HepG2 (cell line): ENCODE results near the gene EZH1. TPM values are rescaled to one million over a fixed set of nuclear protein-coding genes. Genes with fewer than 3 reads are reported as not detected.

Experiments
- AKAP8 ChIP-seq: sonication (generic); formaldehyde crosslinking; IDR thresholded peaks from 2 replicates; pipeline ENCODE4 v1.5.1; 2020; ENCODE audit warnings: mild to moderate bottlenecking, missing genetic modification reagents
- KDM1A ChIP-seq: IDR thresholded peaks from 2 replicates; pipeline ENCODE4 v1.6.1; 2016; ENCODE audit warnings: missing compliant biosample characterization
- KLF13 ChIP-seq: sonication (generic); formaldehyde crosslinking; IDR thresholded peaks from 2 replicates; pipeline ENCODE4 v1.4.0; 2020; ENCODE audit warnings: mild to moderate bottlenecking, missing genetic modification reagents
- NCOA1 ChIP-seq: sonication (generic); formaldehyde crosslinking; IDR thresholded peaks from 2 replicates; pipeline ENCODE4 v1.9.0; 2021; ENCODE audit warnings: missing genetic modification reagents
- NRL ChIP-seq: sonication (generic); formaldehyde crosslinking; IDR thresholded peaks from 2 replicates; pipeline ENCODE4 v1.5.0; 2020; ENCODE audit warnings: missing genetic modification reagents, mild to moderate bottlenecking, moderate library complexity, borderline replicate concordance
- PHF5A ChIP-seq: IDR thresholded peaks from one replicate; pipeline ENCODE4 v1.6.1; 2018; ENCODE audit warnings: low read depth, missing genetic modification reagents; ENCODE audit not compliant: unreplicated experiment
- PRDM4 ChIP-seq: sonication (generic); formaldehyde crosslinking; IDR thresholded peaks from 2 replicates; pipeline ENCODE4 v1.9.0; 2021; ENCODE audit warnings: missing genetic modification reagents, borderline replicate concordance
- PRPF4 ChIP-seq: fragments of 200-400 bp; formaldehyde crosslinking; IDR thresholded peaks from 2 replicates; pipeline ENCODE4 v1.6.1; 2016; ENCODE audit warnings: low read length, low read depth; ENCODE audit not compliant: poor library complexity, severe bottlenecking
- TBP ChIP-seq: sonication (generic); formaldehyde crosslinking; IDR thresholded peaks from 2 replicates; pipeline ENCODE4 v1.5.0; 2020; ENCODE audit warnings: missing genetic modification reagents
- TEAD3 ChIP-seq: optimal IDR thresholded peaks from 2 replicates; pipeline ENCODE3; 2016; ENCODE audit warnings: borderline replicate concordance
- ZBTB21 ChIP-seq: sonication (generic); formaldehyde crosslinking; IDR thresholded peaks from 2 replicates; pipeline ENCODE4 v1.4.0; 2020; ENCODE audit warnings: missing genetic modification reagents
- ZFAT ChIP-seq: sonication (generic); formaldehyde crosslinking; conservative IDR thresholded peaks from 2 replicates; pipeline ENCODE4 v1.8.1; 2023; ENCODE audit warnings: missing genetic modification reagents, inconsistent platforms
- ZIK1 ChIP-seq: sonication (generic); formaldehyde crosslinking; IDR thresholded peaks from 2 replicates; pipeline ENCODE4 v1.5.0; 2020; ENCODE audit warnings: mild to moderate bottlenecking, low read depth, missing genetic modification reagents, borderline replicate concordance
- ZMAT5 ChIP-seq: sonication (generic); formaldehyde crosslinking; IDR thresholded peaks from 2 replicates; pipeline ENCODE4 v1.5.0; 2020; ENCODE audit warnings: mild to moderate bottlenecking, low read depth, missing genetic modification reagents, borderline replicate concordance
- ZNF12 ChIP-seq: sonication (generic); formaldehyde crosslinking; IDR thresholded peaks from 2 replicates; pipeline ENCODE4 v1.5.0; 2020; ENCODE audit warnings: missing genetic modification reagents
- ZNF276 ChIP-seq: sonication (generic); formaldehyde crosslinking; IDR thresholded peaks from 2 replicates; pipeline ENCODE4 v1.4.0; 2020; ENCODE audit warnings: mild to moderate bottlenecking, low read depth, missing genetic modification reagents
- ZNF296 ChIP-seq: sonication (generic); formaldehyde crosslinking; conservative IDR thresholded peaks from 2 replicates; pipeline ENCODE4 v1.5.0; 2020; ENCODE audit warnings: mild to moderate bottlenecking, missing genetic modification reagents
- ZNF326 ChIP-seq: sonication (generic); formaldehyde crosslinking; IDR thresholded peaks from 2 replicates; pipeline ENCODE4 v1.4.0; 2020; ENCODE audit warnings: missing genetic modification reagents, borderline replicate concordance
- ZNF543 ChIP-seq: sonication (generic); formaldehyde crosslinking; IDR thresholded peaks from 2 replicates; pipeline ENCODE4 v1.4.0; 2020; ENCODE audit warnings: mild to moderate bottlenecking, missing genetic modification reagents
- ZNF546 ChIP-seq: sonication (generic); formaldehyde crosslinking; conservative IDR thresholded peaks from 2 replicates; pipeline ENCODE4 v1.8.1; 2023; ENCODE audit warnings: mild to moderate bottlenecking, missing genetic modification reagents
- ZNF569 ChIP-seq: sonication (generic); formaldehyde crosslinking; IDR thresholded peaks from 2 replicates; pipeline ENCODE4 v1.5.0; 2020; ENCODE audit warnings: mild to moderate bottlenecking, missing genetic modification reagents, moderate library complexity, borderline replicate concordance
- ZNF615 ChIP-seq: sonication (generic); formaldehyde crosslinking; IDR thresholded peaks from 2 replicates; pipeline ENCODE4 v1.5.0; 2020; ENCODE audit warnings: mild to moderate bottlenecking, missing genetic modification reagents, borderline replicate concordance
- ZSCAN30 ChIP-seq: sonication (generic); formaldehyde crosslinking; IDR thresholded peaks from 2 replicates; pipeline ENCODE4 v1.5.0; 2020; ENCODE audit warnings: mild to moderate bottlenecking, missing genetic modification reagents
- polyA plus RNA-seq, 8 experiments: library from polyadenylated mRNA; depleted of rRNA in 3 of 8; stranded (reverse) in 7 of 8; unstranded in 1 of 8; fragments of >200 nt; fragmentation: Illumina TruSeq in 4 of 8; extraction: Trizol in 4 of 8; gene quantifications; 2 replicates each; pipeline versions ENCODE4 v1.2.1 to v1.2.3, GENCODE V29; 2011 to 2016; ENCODE audit warnings: low read depth in 4 of 8, missing spikeins in 1 of 8, mixed read lengths in 1 of 8; ENCODE audit not compliant: insufficient read depth in 1 of 8
- total RNA-seq, 5 experiments: library from RNA; depleted of rRNA; stranded (reverse); fragments of >200 nt; fragmentation: Illumina TruSeq; extraction: Trizol; gene quantifications; 2 replicates each; pipeline ENCODE4 v1.2.3, GENCODE V29; 2016; ENCODE audit warnings: low read depth in 1 of 5

EZH1 gene
- total and polyA plus RNA-seq, 2 of the 13 experiments (the other 11 are each of a cell fraction or from before 2014, with no cell fraction given) = 11.6 to 24.0 TPM

- TF ChIP-seq ZNF276 (CRISPR knock-in tag) (no peak), ZMAT5 (CRISPR knock-in tag) (0 out of 2 replicates have a peak, but pooled peaks have one; percentile 73), KLF13 (CRISPR knock-in tag) (no peak), NCOA1 (CRISPR knock-in tag) (0 out of 2 replicates have a peak, but pooled peaks have one; percentile 61), AKAP8 (CRISPR knock-in tag) (peak; percentile 99), ZNF569 (CRISPR knock-in tag) (no peak), TBP (CRISPR knock-in tag) (no peak), ZNF12 (peak; percentile 32; the same call in 1 of the 2 replicates), ZBTB21 (CRISPR knock-in tag) (peak; percentile 17; the same call in 1 of the 2 replicates), ZNF296 (CRISPR knock-in tag) (0 out of 2 replicates have a peak, but pooled peaks have one; percentile 41), ZIK1 (CRISPR knock-in tag) (no peak), ZSCAN30 (CRISPR knock-in tag) (0 out of 2 replicates have a peak, but pooled peaks have one; percentile 39), ZNF326 (CRISPR knock-in tag) (peak; percentile 87), PRDM4 (CRISPR knock-in tag) (no peak), ZFAT (CRISPR knock-in tag) (no peak), ZNF546 (no peak), TEAD3 (CRISPR knock-in tag) (peak; percentile 43), ZNF543 (CRISPR knock-in tag) (peak; percentile 11), KDM1A (CRISPR knock-in tag) (no peak; the same call in 1 of the 2 replicates), ZNF615 (no peak), NRL (CRISPR knock-in tag) (peak; percentile 12; the same call in 1 of the 2 replicates), PHF5A (CRISPR knock-in tag) (peak; percentile 89), PRPF4 (no peak)
Measured at GRCh38 chr17:42779936-42780850, 35.4 kb upstream of the EZH1 start, which contains the start of gene WNK4 (continued).
